IMR-90 (cell line): ENCODE data around the gene CYP4V2. TPM values are rescaled to one million over a fixed set of nuclear protein-coding genes. Genes with fewer than 3 reads are reported as not detected.

Source experiments
- ATAC-seq: fragments of 200-7000 bp; cut with Tn5 transposase; 2 replicates; pipeline ENCODE4 v1.9.1; 2020; ENCODE audit warnings: low read depth, mild to moderate bottlenecking, moderate library complexity
- BruUV-seq: library from RNA; stranded (reverse); fragments of 400-500 nt; replicated peaks from 2 replicates; lab custom pipeline; 2021; lab: Mats Ljungman, UMichigan
- CTCF ChIA-PET: fragments of 300-600 bp; formaldehyde crosslinking; extraction: SDS; loops from one replicate; lab custom pipeline; 2021; ENCODE audit warnings: antibody characterized with exemption; lab: Yijun Ruan, JAX
- POLR2A ChIA-PET: fragments of 300-600 bp; sonication (Branson Sonifier 250); formaldehyde crosslinking; loops from one replicate; lab custom pipeline; 2022; ENCODE audit warnings: antibody characterized with exemption; ENCODE audit not compliant: unreplicated experiment; lab: Charles Lee
- DNase-seq: peaks from one replicate; pipeline ENCODE4 v3.0.0; 2013
- H2AFZ ChIP-seq: replicated peaks from 2 replicates; pipeline ENCODE3; 2013; ENCODE audit warnings: low read length, mild to moderate bottlenecking; ENCODE audit not compliant: poor library complexity
- H2AK5ac ChIP-seq: 2 replicates; pipeline ENCODE4 v1.6.1; 2013; ENCODE audit warnings: low read depth, low read length, inconsistent platforms
- H2AK9ac ChIP-seq: replicated peaks from 2 replicates; pipeline ENCODE3; 2013; ENCODE audit warnings: mild to moderate bottlenecking, low read depth, low read length, moderate library complexity; ENCODE audit not compliant: poor library complexity
- H2BK120ac ChIP-seq: 2 replicates; pipeline ENCODE4 v1.6.1; 2013; ENCODE audit warnings: low read depth, low read length, inconsistent platforms
- H2BK15ac ChIP-seq: 3 replicates; pipeline ENCODE4 v1.6.1; 2013; ENCODE audit warnings: low read depth, low read length, inconsistent platforms
- H2BK20ac ChIP-seq: 2 replicates; pipeline ENCODE4 v1.6.1; 2013; ENCODE audit warnings: low read depth, mild to moderate bottlenecking, inconsistent platforms, low read length, moderate library complexity
- H2BK5ac ChIP-seq: 2 replicates; pipeline ENCODE4 v1.6.1; 2013; ENCODE audit warnings: mild to moderate bottlenecking, low read depth, low read length, inconsistent platforms; ENCODE audit not compliant: poor library complexity, severe bottlenecking
- H3K14ac ChIP-seq: replicated peaks from 2 replicates; pipeline ENCODE4 v1.6.1; 2013; ENCODE audit warnings: low read depth, low read length, inconsistent platforms
- H3K18ac ChIP-seq: 2 replicates; pipeline ENCODE4 v1.6.1; 2013; ENCODE audit warnings: low read depth, low read length, control low read depth
- H3K23ac ChIP-seq: 2 replicates; pipeline ENCODE4 v1.6.1; 2013; ENCODE audit warnings: low read depth, low read length, inconsistent platforms
- H3K27ac ChIP-seq: 2 replicates; pipeline ENCODE4 v1.5.1; 2013; ENCODE audit warnings: mild to moderate bottlenecking, control low read depth, low read length; ENCODE audit not compliant: insufficient read depth
- H3K27me3 ChIP-seq: 2 replicates; pipeline ENCODE4 v1.6.1; 2013; ENCODE audit warnings: low read length; ENCODE audit not compliant: control insufficient read depth, insufficient read depth
- H3K36me3 ChIP-seq: 2 replicates; pipeline ENCODE4 v1.6.1; 2013; ENCODE audit warnings: low read length, mixed read lengths; ENCODE audit not compliant: control insufficient read depth, insufficient read depth
- H3K4ac ChIP-seq: 2 replicates; pipeline ENCODE4 v1.6.1; 2013; ENCODE audit warnings: low read depth, low read length, inconsistent platforms
- H3K4me1 ChIP-seq: 2 replicates; pipeline ENCODE4 v1.6.1; 2013; ENCODE audit warnings: low read length, mixed read lengths; ENCODE audit not compliant: control insufficient read depth, insufficient read depth
- H3K4me2 ChIP-seq: 2 replicates; pipeline ENCODE4 v1.6.1; 2013; ENCODE audit warnings: low read depth, mild to moderate bottlenecking, control low read depth, low read length, moderate library complexity
- H3K4me3 ChIP-seq: 2 replicates; pipeline ENCODE4 v1.5.1; 2013; ENCODE audit warnings: low read depth, mild to moderate bottlenecking, control low read depth, low read length, moderate library complexity; ENCODE audit not compliant: insufficient read depth
- H3K56ac ChIP-seq: 2 replicates; pipeline ENCODE4 v1.6.1; 2013; ENCODE audit warnings: low read length, inconsistent platforms; ENCODE audit not compliant: insufficient read depth; ENCODE audit errors: extremely low read depth
- H3K79me1 ChIP-seq, 2 experiments: 2 replicates each; pipeline ENCODE4 v1.6.1; 2013; ENCODE audit warnings: low read length in 2 of 2, inconsistent platforms in 1 of 2, low read depth in 1 of 2
- H3K9ac ChIP-seq: 2 replicates; pipeline ENCODE4 v1.6.1; 2013; ENCODE audit warnings: low read depth, low read length, control low read depth
- H3K9me1 ChIP-seq: 2 replicates; pipeline ENCODE4 v1.6.1; 2013; ENCODE audit warnings: low read length, inconsistent platforms; ENCODE audit not compliant: insufficient read depth
- H3K9me3 ChIP-seq: 2 replicates; pipeline ENCODE4 v1.6.1; 2013; ENCODE audit warnings: low read length; ENCODE audit not compliant: control insufficient read depth, insufficient read depth
- H4K20me1 ChIP-seq: 2 replicates; pipeline ENCODE4 v1.6.1; 2013; ENCODE audit warnings: low read length, inconsistent platforms; ENCODE audit not compliant: insufficient read depth
- H4K5ac ChIP-seq: 2 replicates; pipeline ENCODE4 v1.6.1; 2013; ENCODE audit warnings: mild to moderate bottlenecking, low read depth, low read length, control low read depth
- H4K8ac ChIP-seq, 2 experiments: 2 replicates each; pipeline ENCODE4 v1.6.1; 2013; ENCODE audit warnings: low read depth in 2 of 2, low read length in 2 of 2, control low read depth in 1 of 2, inconsistent platforms in 1 of 2
- H4K91ac ChIP-seq: 2 replicates; pipeline ENCODE4 v1.6.1; 2013; ENCODE audit warnings: low read depth, low read length, inconsistent platforms; ENCODE audit not compliant: insufficient read depth
- MAZ ChIP-seq: IDR thresholded peaks from 2 replicates; pipeline ENCODE4 v1.6.1; 2012; ENCODE audit warnings: low read depth, mild to moderate bottlenecking, low read length, improper control_type of control experiment, moderate library complexity, borderline replicate concordance
- WGBS, 2 experiments: methylation state at CpG; one replicate each; pipeline versions ENCODE4 v1.1.5 to v1.1.7; 2013; ENCODE audit warnings: missing lambda C conversion rate in 2 of 2; ENCODE audit not compliant: insufficient read length in 1 of 2; ENCODE audit errors: extremely low coverage in 2 of 2; 5-methylcytosine and 5-hydroxymethylcytosine counted together
- dilution Hi-C: fragments of 300-500 bp; cut with HindIII; formaldehyde crosslinking; loops from one replicate; pipeline ENCODE4 v1.14.3; 2018; ENCODE audit warnings: low sequenced_read_pairs; ENCODE audit not compliant: unreplicated experiment
- in situ Hi-C: fragments of 300-500 bp; cut with MboI; formaldehyde crosslinking; loops from 3 replicates; pipeline ENCODE4 v1.14.3; 2019; ENCODE audit warnings: low sequenced_read_pairs, inconsistent platforms, mixed read lengths
- intact Hi-C: fragments of 100-400 bp; cut with micrococcal nuclease; formaldehyde crosslinking; loops from 2 replicates; pipeline ENCODE4 v1.10.0; 2022
- polyA plus RNA-seq, 3 experiments: library from polyadenylated mRNA; depleted of rRNA; stranded (reverse); fragments of >200 nt; gene quantifications; 2 replicates each; pipeline ENCODE4 v1.2.3, GENCODE V29; 2012; ENCODE audit warnings: low replicate concordance in 1 of 3
- total RNA-seq: library from RNA; depleted of rRNA; stranded (reverse); fragments of >200 nt; gene quantifications from 2 replicates; pipeline ENCODE4 v1.2.3, GENCODE V29; 2012

Gene CYP4V2
- total and polyA plus RNA-seq, 2 of the 4 experiments (the other 2 are of a cell fraction), result 3.9 to 4.1 TPM

DNA sequence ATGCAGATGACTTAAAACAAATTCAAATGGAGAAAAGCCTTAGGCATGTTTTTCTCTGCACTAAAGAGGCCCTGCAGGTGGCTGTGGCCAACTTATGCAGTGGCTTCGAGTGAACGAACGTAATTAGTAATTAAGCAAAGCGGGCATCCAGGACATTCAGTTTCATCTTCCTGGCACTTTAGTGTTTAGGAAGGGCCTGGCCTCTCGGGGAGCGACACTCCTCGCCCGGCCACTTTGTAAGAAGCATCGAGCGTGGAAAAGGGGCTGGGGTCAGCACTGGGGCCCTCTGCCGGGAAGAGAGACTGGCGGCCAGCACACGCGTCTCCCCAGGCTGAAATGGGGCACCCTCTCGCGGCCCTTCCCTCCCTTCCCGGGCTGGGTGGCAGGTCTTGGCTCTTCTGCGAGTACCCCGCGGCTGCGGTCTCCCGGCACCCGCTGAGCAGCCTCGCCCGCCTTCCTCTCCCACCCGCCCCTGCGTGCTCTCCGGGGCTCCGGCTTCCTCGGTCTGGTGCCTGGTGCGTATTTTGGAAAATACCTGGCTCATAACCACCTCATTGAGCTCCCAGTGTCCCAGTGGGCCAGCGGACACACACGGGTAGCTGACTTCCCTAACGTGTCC lies 677 bp upstream of the CYP4V2 start:
- peak overlapping the region; percentile 66 for H2BK120ac ChIP-seq
- H3K36me3 ChIP-seq, result no peaks in the 10 kb centered on the region; the same call in 1 of the 2 replicates
- no peaks in the 10 kb centered on the region; the same call in 1 of the 2 replicates for H3K4me1 ChIP-seq
- H4K8ac ChIP-seq, result peak overlapping the region; percentile 58 to 83; a peak in 2 of 4 replicates
- peak overlapping the region; percentile 29; the same call in 1 of the 2 replicates for H3K56ac ChIP-seq
- peak overlapping the region; percentile 95 for H2AFZ ChIP-seq
- ATAC-seq, result peak; percentile 53
- WGBS, 2 experiments, result 0% methylated on average over 10 of the region's 34 CpGs; no CpG with 5 or more reads in 1 of the 2 experiments
- H2BK5ac ChIP-seq, result peak overlapping the region; percentile 64
- no peaks in the 10 kb centered on the region for H3K9me3 ChIP-seq
- POLR2A ChIA-PET, result interaction anchor here (0.6 kb wide), 1 partner anchor 464 kb away, joined by 6 read pairs; no protein-coding TSS in a partner anchor
- H2BK20ac ChIP-seq, result no peak overlapping the region
- H3K4me3 ChIP-seq, result peak overlapping the region; percentile 75
- peak overlapping the region; percentile 81 for H3K4me2 ChIP-seq
- H3K9me1 ChIP-seq, result peaks cover 6% of the 10 kb centered on the region; the same call in 1 of the 2 replicates
- peaks cover 0 to 5% of the 10 kb centered on the region in 2 experiments; a peak in 2 of 4 replicates for H3K79me1 ChIP-seq
- H4K5ac ChIP-seq, result peak overlapping the region; percentile 62; the same call in 1 of the 2 replicates
- H2AK5ac ChIP-seq, result no peak overlapping the region
- H3K4ac ChIP-seq, result peak overlapping the region; percentile 76
- BruUV-seq, result no TSS peak
- H3K27ac ChIP-seq, result peak overlapping the region; percentile 80
- CTCF ChIA-PET, result interaction anchor here (1.0 to 1.2 kb wide), 2 partner anchors 11 to 13 kb away, joined by 3 read pairs; no protein-coding TSS in a partner anchor
- H4K91ac ChIP-seq, result no peak overlapping the region
- no peak overlapping the region; the same call in 1 of the 2 replicates for H3K14ac ChIP-seq
- peak overlapping the region; percentile 69 for H3K9ac ChIP-seq
- H3K23ac ChIP-seq, result peak overlapping the region; percentile 85; the same call in 1 of the 2 replicates
- intact Hi-C loops, result loop anchor here (5.0 to 10.0 kb wide), 2 partner anchors 123 to 284 kb away; partner anchors contain the start of gene TLR3
- in situ Hi-C loops, result no loop called here
- H3K18ac ChIP-seq, result peak overlapping the region; percentile 28; the same call in 1 of the 2 replicates
- TF ChIP-seq MAZ, result no peak
- H2BK15ac ChIP-seq, result no peak overlapping the region; the same call in 2 of the 3 replicates
- H4K20me1 ChIP-seq, result no peaks in the 10 kb centered on the region
- H3K27me3 ChIP-seq, result no peaks in the 10 kb centered on the region; the same call in 1 of the 2 replicates
- no peak overlapping the region for H2AK9ac ChIP-seq
- dilution Hi-C loops, result no loop called here
- DNase-seq, result no peak
